IMR-90 (cell line): ENCODE data around the gene NRP1. TPM values are rescaled to one million over a fixed set of nuclear protein-coding genes. Genes with fewer than 3 reads are reported as not detected.

Experiments
- ATAC-seq: fragments of 200-7000 bp; cut with Tn5 transposase; 2 replicates; pipeline ENCODE4 v1.9.1; 2020; ENCODE audit warnings: low read depth, mild to moderate bottlenecking, moderate library complexity
- BruUV-seq: library from RNA; stranded (reverse); fragments of 400-500 nt; replicated peaks from 2 replicates; lab custom pipeline; 2021; lab: Mats Ljungman, UMichigan
- CTCF ChIA-PET: fragments of 300-600 bp; formaldehyde crosslinking; extraction: SDS; loops from one replicate; lab custom pipeline; 2021; ENCODE audit warnings: antibody characterized with exemption; lab: Yijun Ruan, JAX
- POLR2A ChIA-PET: fragments of 300-600 bp; sonication (Branson Sonifier 250); formaldehyde crosslinking; loops from one replicate; lab custom pipeline; 2022; ENCODE audit warnings: antibody characterized with exemption; ENCODE audit not compliant: unreplicated experiment; lab: Charles Lee
- DNase-seq: peaks from one replicate; pipeline ENCODE4 v3.0.0; 2013
- H2AFZ ChIP-seq: replicated peaks from 2 replicates; pipeline ENCODE3; 2013; ENCODE audit warnings: low read length, mild to moderate bottlenecking; ENCODE audit not compliant: poor library complexity
- H2AK5ac ChIP-seq: 2 replicates; pipeline ENCODE4 v1.6.1; 2013; ENCODE audit warnings: low read depth, low read length, inconsistent platforms
- H2AK9ac ChIP-seq: replicated peaks from 2 replicates; pipeline ENCODE3; 2013; ENCODE audit warnings: mild to moderate bottlenecking, low read depth, low read length, moderate library complexity; ENCODE audit not compliant: poor library complexity
- H2BK120ac ChIP-seq: 2 replicates; pipeline ENCODE4 v1.6.1; 2013; ENCODE audit warnings: low read depth, low read length, inconsistent platforms
- H2BK15ac ChIP-seq: 3 replicates; pipeline ENCODE4 v1.6.1; 2013; ENCODE audit warnings: low read depth, low read length, inconsistent platforms
- H2BK20ac ChIP-seq: 2 replicates; pipeline ENCODE4 v1.6.1; 2013; ENCODE audit warnings: low read depth, mild to moderate bottlenecking, inconsistent platforms, low read length, moderate library complexity
- H2BK5ac ChIP-seq: 2 replicates; pipeline ENCODE4 v1.6.1; 2013; ENCODE audit warnings: mild to moderate bottlenecking, low read depth, low read length, inconsistent platforms; ENCODE audit not compliant: poor library complexity, severe bottlenecking
- H3K14ac ChIP-seq: replicated peaks from 2 replicates; pipeline ENCODE4 v1.6.1; 2013; ENCODE audit warnings: low read depth, low read length, inconsistent platforms
- H3K18ac ChIP-seq: 2 replicates; pipeline ENCODE4 v1.6.1; 2013; ENCODE audit warnings: low read depth, low read length, control low read depth
- H3K23ac ChIP-seq: 2 replicates; pipeline ENCODE4 v1.6.1; 2013; ENCODE audit warnings: low read depth, low read length, inconsistent platforms
- H3K27ac ChIP-seq: 2 replicates; pipeline ENCODE4 v1.5.1; 2013; ENCODE audit warnings: mild to moderate bottlenecking, control low read depth, low read length; ENCODE audit not compliant: insufficient read depth
- H3K27me3 ChIP-seq: 2 replicates; pipeline ENCODE4 v1.6.1; 2013; ENCODE audit warnings: low read length; ENCODE audit not compliant: control insufficient read depth, insufficient read depth
- H3K36me3 ChIP-seq: 2 replicates; pipeline ENCODE4 v1.6.1; 2013; ENCODE audit warnings: low read length, mixed read lengths; ENCODE audit not compliant: control insufficient read depth, insufficient read depth
- H3K4ac ChIP-seq: 2 replicates; pipeline ENCODE4 v1.6.1; 2013; ENCODE audit warnings: low read depth, low read length, inconsistent platforms
- H3K4me1 ChIP-seq: 2 replicates; pipeline ENCODE4 v1.6.1; 2013; ENCODE audit warnings: low read length, mixed read lengths; ENCODE audit not compliant: control insufficient read depth, insufficient read depth
- H3K4me2 ChIP-seq: 2 replicates; pipeline ENCODE4 v1.6.1; 2013; ENCODE audit warnings: low read depth, mild to moderate bottlenecking, control low read depth, low read length, moderate library complexity
- H3K4me3 ChIP-seq: 2 replicates; pipeline ENCODE4 v1.5.1; 2013; ENCODE audit warnings: low read depth, mild to moderate bottlenecking, control low read depth, low read length, moderate library complexity; ENCODE audit not compliant: insufficient read depth
- H3K56ac ChIP-seq: 2 replicates; pipeline ENCODE4 v1.6.1; 2013; ENCODE audit warnings: low read length, inconsistent platforms; ENCODE audit not compliant: insufficient read depth; ENCODE audit errors: extremely low read depth
- H3K79me1 ChIP-seq, 2 experiments: 2 replicates each; pipeline ENCODE4 v1.6.1; 2013; ENCODE audit warnings: low read length in 2 of 2, inconsistent platforms in 1 of 2, low read depth in 1 of 2
- H3K9ac ChIP-seq: 2 replicates; pipeline ENCODE4 v1.6.1; 2013; ENCODE audit warnings: low read depth, low read length, control low read depth
- H3K9me1 ChIP-seq: 2 replicates; pipeline ENCODE4 v1.6.1; 2013; ENCODE audit warnings: low read length, inconsistent platforms; ENCODE audit not compliant: insufficient read depth
- H3K9me3 ChIP-seq: 2 replicates; pipeline ENCODE4 v1.6.1; 2013; ENCODE audit warnings: low read length; ENCODE audit not compliant: control insufficient read depth, insufficient read depth
- H4K20me1 ChIP-seq: 2 replicates; pipeline ENCODE4 v1.6.1; 2013; ENCODE audit warnings: low read length, inconsistent platforms; ENCODE audit not compliant: insufficient read depth
- H4K5ac ChIP-seq: 2 replicates; pipeline ENCODE4 v1.6.1; 2013; ENCODE audit warnings: mild to moderate bottlenecking, low read depth, low read length, control low read depth
- H4K8ac ChIP-seq, 2 experiments: 2 replicates each; pipeline ENCODE4 v1.6.1; 2013; ENCODE audit warnings: low read depth in 2 of 2, low read length in 2 of 2, control low read depth in 1 of 2, inconsistent platforms in 1 of 2
- H4K91ac ChIP-seq: 2 replicates; pipeline ENCODE4 v1.6.1; 2013; ENCODE audit warnings: low read depth, low read length, inconsistent platforms; ENCODE audit not compliant: insufficient read depth
- BHLHE40 ChIP-seq: fragments of 150-350 bp; IDR thresholded peaks from 2 replicates; pipeline ENCODE4 v1.6.1; 2016; ENCODE audit warnings: mild to moderate bottlenecking, low read depth, low read length
- CEBPB ChIP-seq: IDR thresholded peaks from 2 replicates; pipeline ENCODE4 v1.6.1; 2012; ENCODE audit warnings: low read depth, low read length, improper control_type of control experiment
- CHD1 ChIP-seq: IDR thresholded peaks from 2 replicates; pipeline ENCODE4 v1.6.1; 2012; ENCODE audit warnings: low read depth, low read length, improper control_type of control experiment
- ELK1 ChIP-seq: fragments of 150-350 bp; IDR thresholded peaks from 2 replicates; pipeline ENCODE4 v1.6.1; 2016; ENCODE audit warnings: low read depth, mild to moderate bottlenecking, low read length, moderate library complexity, borderline replicate concordance
- FOS ChIP-seq: fragments of 150-350 bp; IDR thresholded peaks from 2 replicates; pipeline ENCODE4 v1.6.1; 2016; ENCODE audit warnings: low read depth, low read length
- MAZ ChIP-seq: IDR thresholded peaks from 2 replicates; pipeline ENCODE4 v1.6.1; 2012; ENCODE audit warnings: low read depth, mild to moderate bottlenecking, low read length, improper control_type of control experiment, moderate library complexity, borderline replicate concordance
- NFE2L2 ChIP-seq: fragments of 150-350 bp; IDR thresholded peaks from 2 replicates; pipeline ENCODE4 v1.6.1; 2016; ENCODE audit warnings: low read depth, mild to moderate bottlenecking, low read length
- POLR2A ChIP-seq: IDR thresholded peaks from 2 replicates; pipeline ENCODE4 v1.6.1; 2012; ENCODE audit warnings: mild to moderate bottlenecking, low read depth, low read length
- RAD21 ChIP-seq: IDR thresholded peaks from 2 replicates; pipeline ENCODE4 v1.6.1; 2012; ENCODE audit warnings: low read length, improper control_type of control experiment
- RCOR1 ChIP-seq: IDR thresholded peaks from 2 replicates; pipeline ENCODE4 v1.6.1; 2012; ENCODE audit warnings: mild to moderate bottlenecking, low read length, improper control_type of control experiment; ENCODE audit not compliant: insufficient replicate concordance
- RFX5 ChIP-seq: IDR thresholded peaks from 2 replicates; pipeline ENCODE4 v1.8.0; 2012; ENCODE audit warnings: low read depth, mild to moderate bottlenecking, low read length, moderate library complexity
- WGBS, 2 experiments: methylation state at CpG; one replicate each; pipeline versions ENCODE4 v1.1.5 to v1.1.7; 2013; ENCODE audit warnings: missing lambda C conversion rate in 2 of 2; ENCODE audit not compliant: insufficient read length in 1 of 2; ENCODE audit errors: extremely low coverage in 2 of 2; 5-methylcytosine and 5-hydroxymethylcytosine counted together
- dilution Hi-C: fragments of 300-500 bp; cut with HindIII; formaldehyde crosslinking; loops from one replicate; pipeline ENCODE4 v1.14.3; 2018; ENCODE audit warnings: low sequenced_read_pairs; ENCODE audit not compliant: unreplicated experiment
- in situ Hi-C: fragments of 300-500 bp; cut with MboI; formaldehyde crosslinking; loops from 3 replicates; pipeline ENCODE4 v1.14.3; 2019; ENCODE audit warnings: low sequenced_read_pairs, inconsistent platforms, mixed read lengths
- intact Hi-C: fragments of 100-400 bp; cut with micrococcal nuclease; formaldehyde crosslinking; loops from 2 replicates; pipeline ENCODE4 v1.10.0; 2022
- polyA plus RNA-seq, 3 experiments: library from polyadenylated mRNA; depleted of rRNA; stranded (reverse); fragments of >200 nt; gene quantifications; 2 replicates each; pipeline ENCODE4 v1.2.3, GENCODE V29; 2012; ENCODE audit warnings: low replicate concordance in 1 of 3
- total RNA-seq: library from RNA; depleted of rRNA; stranded (reverse); fragments of >200 nt; gene quantifications from 2 replicates; pipeline ENCODE4 v1.2.3, GENCODE V29; 2012
- TF ChIP-seq, protein P1 (sequence below): fragments of 150-350 bp; IDR thresholded peaks from 2 replicates; pipeline ENCODE4 v1.6.1; 2017; ENCODE audit warnings: mild to moderate bottlenecking, antibody characterized with exemption, low read length, low read depth

The NRP1 gene
- total and polyA plus RNA-seq, 2 of the 4 experiments (the other 2 are of a cell fraction) = 108 to 227 TPM

DNA sequence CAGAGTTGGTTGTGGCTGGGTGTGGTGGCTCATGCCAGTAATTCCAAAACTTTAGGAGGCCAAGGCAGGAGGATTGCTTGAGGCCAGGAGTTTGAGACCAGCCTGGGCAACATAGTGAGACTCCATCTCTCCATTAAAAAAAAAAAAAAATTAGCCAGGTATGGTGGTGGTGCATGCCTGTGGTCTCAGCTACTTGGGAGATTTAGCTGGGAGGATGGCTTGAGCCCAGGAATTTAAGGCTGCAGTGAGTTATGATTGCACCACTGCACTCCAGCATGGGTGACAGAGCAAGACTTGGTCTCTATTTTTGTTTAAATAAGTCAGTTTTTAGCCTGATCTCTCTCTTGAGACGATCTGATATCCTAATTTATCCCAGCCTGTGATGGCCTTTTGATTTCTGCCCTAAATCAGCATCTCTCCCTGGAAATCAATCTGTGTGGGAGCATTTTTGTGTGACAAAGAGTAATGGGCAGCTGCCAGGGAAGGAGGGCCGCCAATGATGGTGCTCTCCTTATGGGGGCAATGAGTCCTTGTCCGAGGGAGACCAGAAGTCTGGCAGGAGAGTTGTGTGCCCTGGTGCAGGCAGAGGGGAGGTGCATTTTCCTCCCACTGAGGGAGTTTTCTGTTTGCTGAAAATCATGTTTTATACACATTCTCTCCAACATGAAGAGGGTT is 111.0 kb downstream of the NRP1 start:
- no peak overlapping the region for H4K8ac ChIP-seq
- 0 out of 2 replicates have a peak overlapping the region, but pooled peaks have one; percentile 22 for H3K14ac ChIP-seq
- H3K23ac ChIP-seq = no peak overlapping the region
- intact Hi-C loops (no loop called here), in situ Hi-C loops (no loop called here), dilution Hi-C loops (no loop called here)
- no peaks in the 10 kb centered on the region for H3K9me3 ChIP-seq
- BruUV-seq = no TSS peak
- ATAC-seq = no peak
- TF ChIP-seq RAD21 (no peak), NFE2L2 (no peak), CEBPB (no peak), RFX5 (no peak), POLR2A (no peak), ELK1 (no peak), FOS (no peak), BHLHE40 (no peak), MAZ (no peak), CHD1 (no peak), RCOR1 (no peak)
- TF ChIP-seq, protein P1, sequence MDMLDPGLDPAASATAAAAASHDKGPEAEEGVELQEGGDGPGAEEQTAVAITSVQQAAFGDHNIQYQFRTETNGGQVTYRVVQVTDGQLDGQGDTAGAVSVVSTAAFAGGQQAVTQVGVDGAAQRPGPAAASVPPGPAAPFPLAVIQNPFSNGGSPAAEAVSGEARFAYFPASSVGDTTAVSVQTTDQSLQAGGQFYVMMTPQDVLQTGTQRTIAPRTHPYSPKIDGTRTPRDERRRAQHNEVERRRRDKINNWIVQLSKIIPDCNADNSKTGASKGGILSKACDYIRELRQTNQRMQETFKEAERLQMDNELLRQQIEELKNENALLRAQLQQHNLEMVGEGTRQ = no peak
- H3K4me3 ChIP-seq = no peak overlapping the region
- WGBS, 2 experiments = no CpG with 5 or more reads among the region's 3 CpGs
- peaks cover 15 to 35% of the 10 kb centered on the region in 2 experiments for H3K79me1 ChIP-seq
- H4K20me1 ChIP-seq = no peaks in the 10 kb centered on the region
- H4K91ac ChIP-seq = no peak overlapping the region
- H3K4me2 ChIP-seq = no peak overlapping the region
- POLR2A ChIA-PET = no interaction called here
- H2AK9ac ChIP-seq = no peak overlapping the region
- H3K36me3 ChIP-seq = peaks cover 36% of the 10 kb centered on the region
- no peak overlapping the region for H2BK120ac ChIP-seq
- no peak overlapping the region for H2AK5ac ChIP-seq
- no peak overlapping the region for H2BK15ac ChIP-seq
- peaks cover 4% of the 10 kb centered on the region for H3K4me1 ChIP-seq
- CTCF ChIA-PET = interaction anchor here (0.7 kb wide), 1 partner anchor 12 kb away, joined by 7 read pairs; no protein-coding TSS in a partner anchor
- H3K27ac ChIP-seq = no peak overlapping the region
- H3K18ac ChIP-seq = no peak overlapping the region
- no peaks in the 10 kb centered on the region for H3K27me3 ChIP-seq
- no peak overlapping the region for H4K5ac ChIP-seq
- H2AFZ ChIP-seq = no peak overlapping the region
- no peak overlapping the region for H2BK5ac ChIP-seq
- no peak overlapping the region for H2BK20ac ChIP-seq
- peaks cover 7% of the 10 kb centered on the region for H3K9me1 ChIP-seq
- no peak overlapping the region for H3K9ac ChIP-seq
- 0 out of 2 replicates have a peak overlapping the region, but pooled peaks have one; percentile 10 for H3K4ac ChIP-seq
- no peak overlapping the region for H3K56ac ChIP-seq
- no peak for DNase-seq
